Measurements from ENCODE around the gene RAB3IP. TPM values are rescaled to one million over a fixed set of nuclear protein-coding genes. Genes with fewer than 3 reads are reported as not detected.

Gene RAB3IP
- total RNA-seq = 4.5 and 9.5 TPM in 2 replicates

- peak within 1 kb of the TSS; percentile 70 for H3K4me3 ChIP-seq (ENCODE audit: low read depth, low read length)
- peak; percentile 47 for TF ChIP-seq CTCF (IDR thresholded peaks at IDR 0.05; ENCODE audit: insufficient read depth, low read depth, low read length)
- DNase-seq (ENCODE audit: low read depth) = peak; percentile 70
These were observed at the start of gene RAB3IP for GRCh38 chr12:69738351-69739286. Gene RAB3IP (plus strand): TSS chr12:69738860. CDS start chr12:69755409, 16,549 bp downstream.

DNA sequence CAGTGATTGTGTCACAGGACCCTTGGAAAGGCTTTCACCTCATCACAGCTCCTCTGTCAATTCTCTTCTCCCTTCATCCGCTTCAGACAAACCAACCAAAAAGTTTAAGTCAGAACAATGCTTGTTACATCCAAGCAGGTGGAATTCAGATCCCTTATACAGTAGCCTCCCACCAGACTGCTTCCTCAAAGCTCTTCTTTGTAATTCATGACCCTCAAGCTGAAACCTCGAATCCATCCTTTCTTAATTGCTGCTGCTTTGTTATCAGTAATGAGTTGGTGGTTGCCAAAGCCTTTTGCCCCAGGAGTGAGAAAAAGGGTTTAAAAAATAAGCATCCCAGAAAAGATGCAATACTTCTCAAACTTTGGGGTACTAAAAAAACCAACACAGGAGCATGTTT lies 49.0 kb upstream of the RAB3IP start:
- TF ChIP-seq CTCF (IDR thresholded peaks at IDR 0.05; ENCODE audit: insufficient read depth, low read depth, low read length) = no peak
- DNase-seq (ENCODE audit: low read depth) = no peak
- H3K4me3 ChIP-seq (ENCODE audit: low read depth, low read length) = no peak overlapping the region

DNA sequence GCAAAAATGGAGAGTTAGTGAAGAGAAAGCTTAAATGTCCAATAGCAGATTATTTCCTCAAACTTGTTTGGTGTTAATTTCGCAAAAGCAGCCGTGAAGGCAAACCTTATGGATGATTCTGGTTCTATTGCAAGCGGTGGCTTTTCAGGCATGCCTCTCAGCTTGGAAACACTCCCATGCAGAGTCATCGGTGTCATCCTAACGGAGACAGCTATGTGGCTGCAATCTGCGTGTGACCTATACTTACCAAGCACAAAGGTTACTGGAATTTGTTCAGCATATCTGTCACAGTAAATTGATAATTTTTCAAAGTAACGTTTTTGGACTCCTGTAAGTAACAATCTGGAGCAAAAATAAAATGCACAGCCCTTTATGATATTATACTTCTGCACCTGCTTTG lies 44.5 kb upstream of the RAB3IP start:
- TF ChIP-seq CTCF (IDR thresholded peaks at IDR 0.05; ENCODE audit: insufficient read depth, low read depth, low read length) = no peak
- H3K4me3 ChIP-seq (ENCODE audit: low read depth, low read length) = no peak overlapping the region
- no peak for DNase-seq (ENCODE audit: low read depth)

DNA sequence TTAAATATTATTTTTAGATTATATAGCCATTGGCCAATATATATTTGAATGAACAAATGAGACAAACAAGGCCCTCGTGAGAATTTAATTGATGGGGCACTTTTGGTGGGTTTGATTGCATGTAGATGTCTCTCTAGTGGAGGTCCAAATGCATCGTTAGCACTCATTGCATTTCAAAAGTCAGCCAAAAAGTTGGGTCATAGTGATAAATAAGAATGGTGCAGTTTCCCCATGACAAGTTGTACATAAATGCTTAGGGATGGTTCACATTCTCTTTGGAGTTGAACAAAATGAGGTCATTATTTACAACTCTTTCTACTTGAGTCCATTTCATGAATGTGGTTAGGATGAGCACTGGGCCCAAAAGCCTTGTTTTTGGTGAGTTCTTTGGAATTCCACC lies 40.6 kb upstream of the RAB3IP start:
- no peak for TF ChIP-seq CTCF (IDR thresholded peaks at IDR 0.05; ENCODE audit: insufficient read depth, low read depth, low read length)
- DNase-seq (ENCODE audit: low read depth) = no peak
- H3K4me3 ChIP-seq (ENCODE audit: low read depth, low read length) = no peak overlapping the region

- DNase-seq (ENCODE audit: low read depth) = no peak
- no peak within 1 kb of the TSS for H3K4me3 ChIP-seq (ENCODE audit: low read depth, low read length)
- TF ChIP-seq CTCF (IDR thresholded peaks at IDR 0.05; ENCODE audit: insufficient read depth, low read depth, low read length) = no peak
These were observed 39.7 kb upstream of the RAB3IP start, which contains the start of gene BEST3 for GRCh38 chr12:69698769-69699540. Gene BEST3 (minus strand): TSS chr12:69699303. CDS start chr12:69697798, 1,505 bp downstream.

DNA sequence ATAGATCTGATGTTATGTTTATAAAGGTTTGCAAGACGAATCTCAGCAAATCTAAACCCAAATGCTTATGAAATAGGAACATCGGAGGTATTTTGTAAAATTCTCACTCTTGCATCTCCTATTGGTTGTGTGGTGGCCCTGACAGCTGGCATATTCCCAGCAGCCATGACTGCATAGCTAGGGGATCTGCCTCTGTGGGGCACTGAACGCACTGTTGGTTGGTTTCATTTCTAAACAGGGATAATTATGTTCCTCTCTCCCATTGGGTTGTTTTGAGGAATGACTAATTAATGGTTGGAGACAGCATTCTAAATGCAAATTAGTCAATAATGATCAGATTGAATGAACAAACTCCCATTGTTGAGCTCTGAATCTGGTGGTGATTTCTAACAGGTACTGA lies 36.8 kb upstream of the RAB3IP start:
- no peak for TF ChIP-seq CTCF (IDR thresholded peaks at IDR 0.05; ENCODE audit: insufficient read depth, low read depth, low read length)
- no peak for DNase-seq (ENCODE audit: low read depth)
- no peak overlapping the region for H3K4me3 ChIP-seq (ENCODE audit: low read depth, low read length)
